ENCODE data around the gene FGFR3.

Gene FGFR3

DNA sequence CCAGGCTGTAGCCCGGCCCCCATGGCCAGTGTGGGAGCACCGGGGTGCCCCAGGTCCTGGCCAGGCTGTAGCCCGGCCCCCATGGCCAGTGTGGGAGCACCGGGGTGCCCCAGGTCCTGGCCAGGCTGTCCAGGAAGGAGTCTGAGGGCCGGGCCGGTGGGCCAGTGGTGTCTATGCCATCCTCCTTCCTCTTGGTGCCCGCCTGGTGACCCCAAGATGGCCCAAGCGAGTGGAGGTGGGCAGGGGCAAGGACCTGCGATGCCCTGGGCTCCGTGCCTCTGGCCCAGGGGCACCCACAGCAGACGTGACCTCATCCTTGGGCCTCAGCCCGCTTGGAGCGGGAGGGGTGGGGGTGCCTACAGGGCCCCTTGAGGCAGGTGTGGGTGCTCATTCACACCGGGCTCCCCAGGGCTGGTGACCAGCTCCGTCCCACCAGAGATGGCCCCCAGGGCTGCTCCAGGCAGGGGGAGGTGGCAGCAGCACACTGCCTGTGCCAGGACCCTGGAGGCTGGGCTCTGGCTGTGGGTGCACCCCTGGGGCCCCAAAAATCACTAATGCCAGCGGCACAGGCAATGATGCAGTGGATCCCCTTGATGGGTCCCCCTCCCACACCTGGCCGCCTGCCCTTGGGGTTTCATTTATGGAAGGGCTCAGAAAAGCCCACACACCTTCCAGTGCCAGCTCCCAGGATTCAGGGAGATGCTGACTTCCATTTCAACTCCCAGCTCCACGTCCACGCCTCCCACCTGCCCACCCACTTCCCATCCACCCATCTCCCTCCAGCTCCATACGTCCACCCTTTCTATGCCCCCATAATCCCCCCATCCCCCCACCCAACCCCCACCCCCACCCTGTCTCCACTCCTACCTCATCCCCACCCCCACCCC lies 36.0 kb upstream of the FGFR3 start:
- DNase-seq: no peak

DNA sequence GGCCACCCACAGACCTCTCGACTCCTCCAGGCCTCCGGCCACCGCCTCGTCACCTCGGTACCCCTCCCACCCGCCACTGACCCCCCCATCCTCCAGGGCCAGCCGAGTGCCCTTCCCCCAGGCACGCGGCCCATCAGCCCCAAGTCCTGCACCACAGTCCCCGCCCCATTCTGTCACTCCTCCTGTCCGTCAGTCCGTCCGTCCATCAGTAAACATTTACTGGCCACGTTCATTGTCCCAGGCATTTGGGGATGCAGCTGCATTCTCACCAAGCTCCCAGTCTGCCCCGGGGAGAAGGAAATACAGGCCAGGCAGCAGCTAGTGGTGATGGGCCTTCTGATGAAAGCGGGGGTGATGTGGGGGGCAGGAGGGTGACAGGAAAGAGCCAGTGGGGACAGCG lies 35.3 kb upstream of the FGFR3 start:
- no peak for DNase-seq

DNA sequence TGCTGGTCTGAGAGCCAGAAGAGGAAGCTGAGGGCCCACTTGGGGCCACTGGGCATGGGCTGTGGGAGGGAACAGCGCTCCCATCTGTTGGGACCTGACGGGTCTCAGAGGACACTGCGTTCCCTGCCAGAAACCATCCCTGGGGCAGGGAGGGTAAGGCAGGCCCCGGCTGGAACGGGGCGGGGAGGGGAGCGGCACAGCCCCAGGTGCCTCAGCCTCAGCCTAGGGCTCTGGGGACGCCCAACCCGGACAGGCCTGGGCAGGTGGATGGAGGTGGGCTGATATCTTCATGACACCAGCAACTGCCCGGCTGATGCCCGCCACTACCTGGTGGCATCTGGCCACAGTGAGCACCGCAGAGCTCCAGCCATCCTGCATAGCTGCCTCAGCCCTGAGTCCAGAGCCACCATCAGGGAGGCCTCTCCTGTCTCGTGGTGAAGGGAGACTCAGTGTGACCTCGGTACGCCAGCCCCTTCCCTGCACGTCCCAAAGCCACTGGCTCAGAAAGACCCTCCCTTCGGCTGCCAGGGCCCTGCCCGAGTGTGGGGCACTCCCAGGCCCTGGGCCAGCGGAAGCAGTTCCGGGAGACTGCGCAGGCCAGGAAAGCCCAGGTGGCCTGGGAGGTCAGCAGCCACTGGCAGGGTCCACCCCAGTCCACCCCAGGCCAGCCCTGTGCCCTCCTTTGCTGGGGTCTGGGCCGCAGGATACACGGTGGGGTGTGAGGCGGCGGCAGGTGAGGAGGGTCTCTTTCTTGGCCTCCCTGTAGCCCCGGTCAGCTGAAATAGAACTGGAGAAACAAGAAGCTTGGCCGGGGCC lies 34.6 kb upstream of the FGFR3 start:
- DNase-seq: no peak

DNA sequence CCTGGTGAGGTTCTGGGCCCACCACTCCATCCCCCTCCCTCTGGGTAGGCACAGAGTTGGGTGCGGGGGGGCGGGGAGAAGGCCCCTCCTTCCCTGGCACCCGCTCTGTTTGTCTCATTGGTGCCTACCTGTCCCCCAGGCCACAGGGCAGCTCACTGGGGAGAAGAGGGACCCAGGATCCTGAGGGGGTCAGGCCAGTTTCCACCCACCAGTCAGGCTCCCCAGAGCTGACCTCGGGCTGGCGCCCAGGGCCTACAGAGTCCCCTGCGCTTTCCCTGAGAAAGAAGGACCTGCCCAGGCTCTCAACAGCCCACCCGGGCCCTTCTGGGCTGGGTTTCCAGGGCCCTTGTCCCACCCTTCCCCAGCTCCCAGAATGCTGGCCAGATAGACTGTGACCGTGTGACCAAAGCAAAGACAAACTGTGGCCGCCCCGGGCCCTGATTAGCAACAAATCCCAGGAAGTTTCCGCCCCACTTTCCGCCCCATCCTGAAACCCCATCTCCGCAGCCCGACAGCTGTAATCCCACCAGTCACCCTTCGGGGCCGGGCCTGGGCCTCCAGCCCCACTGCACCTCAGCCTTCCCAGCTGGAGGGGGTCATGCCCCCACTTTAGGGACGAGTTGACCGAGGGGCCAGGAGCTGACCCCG lies 33.8 kb upstream of the FGFR3 start:
- DNase-seq: no peak

DNA sequence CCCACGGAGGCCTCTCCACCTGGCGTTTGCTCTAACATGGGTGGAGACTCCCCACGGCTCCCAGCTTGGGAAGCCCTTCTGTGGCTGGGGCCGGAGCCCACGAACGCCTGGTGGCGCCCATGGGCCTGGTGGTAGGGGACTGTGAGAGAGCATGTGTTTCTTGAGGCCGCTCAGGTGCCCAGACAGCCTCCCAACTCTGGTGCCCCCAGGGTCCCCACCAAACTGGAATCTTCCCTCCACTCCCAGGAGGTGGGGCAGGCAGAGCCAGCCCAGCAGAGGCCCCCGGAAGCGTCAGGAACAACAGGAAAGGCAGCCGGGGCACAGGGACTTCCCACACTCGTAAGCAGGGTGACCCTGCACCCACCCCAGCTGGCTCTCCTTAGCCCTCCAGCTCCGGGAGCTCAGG lies 33.3 kb upstream of the FGFR3 start:
- no peak for DNase-seq

DNA sequence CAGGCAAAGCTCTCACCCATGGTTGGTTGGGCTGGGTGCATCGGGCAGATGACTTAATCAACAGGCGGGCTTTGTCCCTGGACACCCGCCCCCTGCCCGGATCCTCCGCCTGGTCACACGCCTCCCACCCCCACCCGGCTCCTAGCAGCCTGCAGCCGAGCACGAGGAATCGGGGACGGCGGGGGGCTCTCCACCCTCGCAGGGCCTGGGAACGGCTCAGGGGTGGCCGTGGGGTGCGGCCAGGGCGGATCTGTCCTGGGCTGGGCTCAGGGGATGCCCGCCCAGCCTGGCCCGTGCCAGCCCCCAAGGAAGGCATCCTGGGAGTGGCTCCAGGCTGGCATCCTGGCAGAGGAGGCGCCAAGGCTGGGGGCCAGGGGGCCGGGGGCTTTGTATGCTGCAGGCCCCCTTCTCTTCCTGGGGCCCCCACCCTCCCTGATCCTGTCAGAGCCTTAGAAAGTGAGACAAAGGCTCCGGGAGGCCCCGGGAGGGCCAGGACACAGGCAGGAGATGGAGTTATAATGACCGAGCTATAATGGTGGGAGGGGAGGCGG lies 32.5 kb upstream of the FGFR3 start:
- DNase-seq: no peak

DNA sequence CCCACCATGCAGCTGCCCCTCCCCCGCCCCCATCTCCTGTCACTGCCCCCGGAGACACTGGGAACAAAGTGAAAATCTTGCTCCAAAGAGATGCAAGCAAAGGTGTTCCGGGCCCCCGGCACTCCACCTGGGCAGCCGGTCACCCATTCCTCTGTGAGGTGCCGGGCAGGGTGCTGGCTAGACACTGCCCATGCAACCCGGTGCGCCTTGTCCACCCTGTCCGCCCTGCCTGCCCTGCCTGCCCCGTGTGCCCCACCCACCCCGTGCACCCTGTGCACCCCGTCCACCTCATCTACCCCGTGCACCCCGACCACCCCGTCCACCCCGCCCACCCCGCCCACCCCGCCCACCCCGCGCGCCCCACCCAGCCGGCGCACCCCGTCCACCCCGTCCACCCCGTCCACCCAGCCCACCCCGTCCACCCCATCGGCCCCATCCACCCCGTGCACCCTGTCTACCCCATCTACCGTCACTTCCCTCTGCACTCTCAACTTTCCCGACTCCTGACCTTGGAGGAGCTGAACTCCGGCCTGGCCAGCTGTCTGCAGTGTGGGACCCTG lies 31.9 kb upstream of the FGFR3 start:
- no peak for DNase-seq

DNA sequence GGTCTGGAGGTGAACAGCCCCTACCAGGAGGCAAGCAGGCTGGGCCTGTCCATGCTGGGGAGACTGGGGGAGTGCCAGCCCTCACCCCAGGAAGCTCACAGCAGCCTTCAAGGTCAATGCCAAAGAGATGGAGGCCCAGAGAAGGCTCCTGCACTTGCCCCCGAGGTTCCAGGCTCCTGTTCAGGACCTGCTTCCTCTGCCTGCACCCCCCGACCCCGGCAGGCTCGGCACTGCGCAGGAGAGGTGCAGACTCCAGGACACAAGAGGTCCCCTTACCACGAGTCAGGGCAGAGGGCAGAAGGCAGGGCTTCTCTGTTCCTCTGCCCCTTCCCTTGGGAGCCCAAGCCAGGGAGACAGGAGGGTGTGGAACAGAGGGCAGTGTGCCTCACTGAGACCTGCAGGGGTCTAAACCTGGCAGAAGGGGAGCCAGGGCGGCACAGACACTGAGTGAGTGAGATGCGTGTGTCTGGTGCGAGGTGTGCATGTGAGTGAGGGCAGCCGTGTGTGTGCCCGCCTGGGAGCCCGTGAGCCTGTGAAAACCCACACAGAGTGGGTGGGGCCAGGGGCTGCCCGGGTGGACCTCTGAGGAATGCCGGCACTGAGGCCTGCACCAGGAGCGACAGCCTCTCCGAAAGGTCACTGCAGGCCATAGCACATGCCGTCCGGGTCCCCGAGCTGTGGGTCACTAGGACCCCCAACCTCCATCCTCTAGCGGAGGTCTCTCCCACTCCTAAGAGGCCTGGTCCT lies 30.7 kb upstream of the FGFR3 start:
- no peak for DNase-seq

DNA sequence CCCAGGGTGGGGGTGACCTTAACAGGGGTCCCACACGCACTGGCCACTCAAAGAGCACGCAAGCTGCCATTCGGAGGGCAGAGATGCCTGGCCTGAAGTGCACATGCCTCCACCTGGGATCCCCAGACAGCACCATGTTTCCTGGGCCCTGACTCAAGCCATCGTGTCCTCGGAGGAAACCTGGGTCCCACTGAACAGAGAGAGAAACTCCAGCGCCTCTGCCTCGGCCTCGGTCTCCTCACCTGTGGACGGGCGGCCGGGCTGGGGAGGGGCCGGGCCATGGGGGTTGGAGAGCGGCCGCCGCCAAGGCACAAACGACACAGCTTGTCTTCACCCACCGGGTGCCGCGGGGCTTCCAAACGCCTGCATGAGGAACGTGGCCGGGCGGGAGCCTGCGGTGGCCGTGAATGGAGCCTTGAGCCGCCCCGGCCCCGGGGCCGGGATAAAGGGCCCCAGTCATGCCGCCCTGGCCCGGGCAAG lies 30.0 kb upstream of the FGFR3 start:
- DNase-seq: no peak

DNA sequence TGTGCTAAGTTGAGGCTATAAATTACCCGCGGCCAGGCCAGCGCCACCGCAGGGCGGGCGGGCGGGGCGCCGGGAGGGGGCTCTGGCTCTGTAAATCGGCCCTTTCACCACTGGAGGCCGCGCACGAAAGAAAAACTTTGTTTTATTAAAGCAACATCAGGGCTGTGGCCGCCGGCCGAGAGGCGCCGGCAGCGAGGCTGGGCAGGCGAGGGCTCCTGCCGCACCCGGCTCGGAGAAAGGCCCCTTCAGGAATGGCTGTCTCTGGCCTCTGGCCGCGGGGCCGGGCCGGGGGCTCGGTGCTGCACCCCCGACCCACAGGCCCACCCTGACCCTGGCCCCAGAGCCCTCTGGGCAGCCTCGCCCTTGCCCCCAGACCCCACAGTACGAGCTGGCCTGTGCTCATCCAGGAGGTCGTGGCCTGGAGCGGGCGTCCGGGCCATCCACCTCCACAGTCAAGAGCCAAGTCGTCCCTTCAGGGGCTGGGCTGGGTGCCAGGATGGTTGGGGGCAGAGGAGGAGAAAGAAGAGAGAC lies 29.5 kb upstream of the FGFR3 start:
- DNase-seq: no peak

DNA sequence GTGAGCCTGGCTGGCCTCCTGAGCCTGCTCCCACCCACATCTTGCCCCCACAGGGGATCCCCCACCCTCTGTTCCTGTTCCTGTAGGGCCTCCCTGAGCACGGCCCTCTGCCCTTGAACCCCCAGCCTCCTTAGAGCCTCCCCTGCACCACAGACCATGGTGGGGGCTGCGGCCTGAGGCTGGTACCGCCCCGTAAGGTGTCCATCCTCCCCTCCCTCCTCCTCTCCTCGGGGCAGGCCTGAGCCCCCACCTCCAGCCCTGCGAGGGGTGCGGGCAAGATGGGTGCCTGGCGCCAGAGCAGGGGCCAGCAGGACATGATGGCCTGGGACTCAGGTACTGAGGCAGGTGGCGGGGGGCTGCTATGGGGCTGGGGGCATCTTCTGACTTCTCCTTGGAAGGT lies 28.4 kb upstream of the FGFR3 start:
- no peak for DNase-seq

DNA sequence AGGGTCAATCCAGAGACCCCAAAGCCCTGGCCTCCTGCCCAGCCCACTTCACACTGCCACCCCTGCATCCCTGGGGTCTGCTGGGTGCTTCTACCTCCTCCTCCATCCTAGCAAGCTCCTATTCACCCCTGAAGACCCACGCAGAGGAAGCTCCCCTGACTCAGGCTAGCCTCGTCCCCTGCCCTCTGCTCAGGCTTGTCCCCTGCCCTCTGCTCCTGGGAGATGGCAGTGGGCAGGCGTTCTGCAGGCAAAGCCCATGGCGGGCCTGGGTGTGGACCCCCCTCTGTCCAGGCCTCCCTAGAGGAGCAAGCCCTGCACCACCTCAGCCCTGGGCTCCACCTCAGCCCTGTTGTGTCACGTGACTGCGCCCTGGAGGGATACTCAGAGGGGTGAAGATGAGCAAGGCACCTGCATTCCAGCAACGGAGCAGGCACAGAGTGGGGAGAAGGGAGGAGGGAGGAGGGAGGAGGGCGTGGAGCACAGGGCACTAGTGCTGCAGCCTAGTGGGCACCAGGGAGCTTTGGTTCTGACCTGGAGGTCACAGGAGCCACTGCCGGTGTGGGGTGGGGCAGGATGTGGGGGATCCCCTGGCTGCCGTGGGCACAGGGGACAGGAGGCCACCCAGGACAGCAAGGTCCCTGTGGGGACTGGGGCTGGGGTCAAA lies 27.6 kb upstream of the FGFR3 start:
- DNase-seq: no peak

DNA sequence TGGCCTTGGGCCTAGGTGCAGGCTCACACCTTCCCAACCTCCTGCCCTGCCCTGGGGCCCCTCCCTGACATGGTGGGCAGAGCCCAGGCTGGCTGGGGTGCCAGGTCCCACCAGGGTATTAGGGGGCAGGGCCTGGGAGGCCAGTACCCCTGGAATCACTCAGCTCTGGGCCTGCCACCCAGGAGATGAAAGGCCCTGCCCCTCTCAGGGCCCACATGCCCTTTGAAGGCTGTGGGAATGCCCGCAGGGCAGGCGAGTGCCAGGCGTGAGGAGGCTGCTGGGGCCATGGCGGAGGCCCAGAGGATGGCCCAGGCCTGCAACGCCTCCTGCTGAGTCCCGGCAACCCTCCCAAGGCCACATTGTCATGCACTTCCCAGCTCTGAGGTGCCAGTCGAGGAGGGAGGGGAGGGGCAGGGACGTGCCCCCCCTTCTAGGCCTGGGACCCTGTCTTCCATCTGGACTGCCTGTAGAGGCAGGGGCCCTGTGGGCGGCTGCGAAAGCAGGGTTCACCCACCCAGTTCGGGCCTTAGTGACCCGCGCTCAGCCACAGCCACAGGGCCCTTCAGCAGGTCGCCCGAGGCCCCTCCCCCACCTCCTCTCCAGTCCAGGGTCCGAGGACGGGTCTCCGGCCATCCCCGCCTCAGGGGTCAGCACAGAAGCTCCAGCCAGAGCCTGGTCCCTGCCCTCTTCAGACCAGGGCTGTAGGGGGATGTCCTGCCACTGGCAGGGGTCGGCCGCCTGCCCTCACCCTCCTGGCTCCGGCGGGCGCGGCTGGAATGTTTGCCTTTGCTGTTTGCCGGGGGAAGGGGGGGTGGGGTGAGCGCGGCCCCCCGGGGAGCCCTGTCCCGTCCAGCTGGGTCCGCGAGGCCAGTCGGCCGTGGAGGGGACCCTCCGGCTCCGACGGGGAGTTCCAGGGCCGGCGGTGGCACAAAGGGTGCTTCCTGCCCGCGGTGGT lies 26.7 kb upstream of the FGFR3 start:
- no peak for DNase-seq

DNA sequence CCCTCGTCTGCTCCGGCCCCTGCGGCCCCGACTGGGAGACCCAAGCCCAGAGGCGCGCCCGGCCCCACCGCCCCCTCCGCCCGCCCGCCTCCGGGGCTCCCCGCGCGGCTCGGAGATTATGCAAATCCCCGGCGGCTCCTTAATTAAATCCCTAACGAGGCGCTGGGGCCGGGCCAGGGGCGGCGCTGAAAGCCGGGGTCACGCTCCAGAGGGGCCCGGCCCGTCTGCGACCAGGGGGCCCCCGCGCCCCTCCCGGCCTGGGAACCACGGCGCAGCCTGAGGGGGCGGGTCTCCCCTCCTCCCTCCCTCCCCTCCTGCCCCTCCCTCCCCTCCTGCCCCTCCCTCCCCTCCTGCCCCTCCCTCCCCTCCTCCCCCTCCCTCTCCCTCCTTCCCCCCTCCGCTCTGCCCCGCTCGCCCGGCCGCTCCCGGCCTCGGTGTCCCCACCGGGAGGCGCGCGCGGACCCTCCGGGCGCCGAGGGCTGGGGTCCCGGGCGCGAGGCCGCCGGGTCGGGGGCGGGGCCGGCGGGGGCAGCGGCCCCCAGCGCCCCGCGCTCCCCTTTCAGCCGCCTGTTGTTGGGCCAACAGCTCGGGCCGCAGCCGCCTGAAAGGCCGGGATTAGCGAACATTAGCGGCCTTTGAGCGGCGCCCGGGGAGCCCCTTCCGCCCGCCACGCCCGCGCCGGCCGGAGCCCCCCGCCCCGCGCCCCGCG lies 25.9 kb upstream of the FGFR3 start:
- no peak for DNase-seq

DNA sequence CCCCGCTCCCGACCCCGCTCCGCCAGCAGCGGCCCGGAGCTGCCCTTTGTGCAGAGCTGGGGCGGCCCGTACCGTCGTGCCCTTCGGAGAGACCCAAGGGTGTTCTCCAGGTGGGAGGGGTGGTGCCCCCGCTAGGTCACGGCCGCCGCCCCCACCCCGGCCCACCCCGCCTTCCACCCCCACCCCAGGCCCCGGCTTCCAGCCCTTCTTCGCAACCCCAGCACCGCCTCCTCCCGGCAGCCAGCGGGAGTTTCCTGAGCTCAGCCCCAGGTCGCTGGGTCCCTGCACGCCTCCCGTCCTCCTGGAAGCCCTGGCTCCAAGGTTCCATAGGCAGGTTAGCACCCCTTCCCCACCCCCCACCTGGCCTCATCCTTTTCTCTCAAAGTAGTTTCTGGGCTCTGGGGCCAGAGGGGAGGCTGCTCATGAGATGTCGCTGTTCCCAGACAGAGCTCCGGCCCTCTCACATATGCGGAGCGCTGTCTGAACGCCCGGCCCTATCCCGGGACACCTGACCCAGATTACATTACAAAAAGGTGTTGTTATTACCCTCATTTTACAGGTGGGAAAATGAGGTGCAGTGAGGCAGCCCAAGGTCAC lies 25.2 kb upstream of the FGFR3 start:
- DNase-seq: peak; percentile 27

DNA sequence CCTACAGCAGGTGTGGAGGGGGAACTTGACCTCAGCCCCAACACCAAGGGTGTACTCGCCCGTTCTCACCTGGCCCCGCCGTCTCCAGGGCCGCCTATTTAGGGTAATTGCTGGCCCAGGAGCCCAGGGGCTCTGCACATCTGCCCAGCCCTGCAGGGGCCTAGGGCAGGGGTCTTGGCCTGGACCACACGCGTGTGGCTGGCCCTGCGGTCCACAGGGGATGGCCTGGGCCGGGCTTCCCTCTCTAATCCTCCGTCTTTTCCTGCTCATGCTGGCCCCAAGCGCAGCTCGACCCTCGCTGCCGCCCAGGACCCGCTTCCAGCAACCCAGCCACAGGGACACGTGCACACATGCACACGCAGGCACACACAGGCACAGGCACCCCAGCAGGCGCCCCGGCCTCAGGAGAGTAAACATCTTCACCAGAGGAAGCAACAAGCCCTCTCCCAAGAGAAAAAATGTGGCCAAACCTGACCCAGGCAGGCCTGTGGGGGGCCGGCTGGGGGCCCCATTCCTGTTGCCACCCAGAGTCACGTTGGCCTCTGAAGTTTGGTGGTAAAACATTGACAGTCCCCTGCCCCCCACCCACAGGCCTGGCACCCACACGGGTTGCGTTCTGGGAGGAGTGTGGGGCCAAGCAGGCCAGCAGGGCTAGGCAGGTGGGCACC lies 24.6 kb upstream of the FGFR3 start:
- no peak for DNase-seq

DNA sequence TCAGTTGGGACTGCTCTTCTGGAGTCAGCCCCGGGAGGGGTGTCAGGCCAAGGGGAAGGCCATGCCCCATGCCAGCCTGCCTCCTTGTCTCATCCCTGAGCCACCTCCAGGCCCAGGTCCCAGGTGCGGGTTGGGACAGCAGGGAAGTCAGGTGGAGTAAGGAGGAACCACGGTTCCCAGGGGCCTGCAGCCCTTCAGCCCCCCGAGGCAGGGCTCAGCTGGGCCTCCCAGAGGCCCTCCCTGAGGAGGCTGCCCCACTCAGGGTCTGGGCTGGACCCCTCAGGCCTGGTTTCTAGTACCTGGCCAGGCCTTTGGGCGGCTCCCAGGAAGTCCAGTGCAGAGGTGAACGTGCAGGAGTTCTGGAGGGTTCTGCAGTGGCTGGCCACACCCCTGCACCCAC lies 23.4 kb upstream of the FGFR3 start:
- no peak for DNase-seq

DNA sequence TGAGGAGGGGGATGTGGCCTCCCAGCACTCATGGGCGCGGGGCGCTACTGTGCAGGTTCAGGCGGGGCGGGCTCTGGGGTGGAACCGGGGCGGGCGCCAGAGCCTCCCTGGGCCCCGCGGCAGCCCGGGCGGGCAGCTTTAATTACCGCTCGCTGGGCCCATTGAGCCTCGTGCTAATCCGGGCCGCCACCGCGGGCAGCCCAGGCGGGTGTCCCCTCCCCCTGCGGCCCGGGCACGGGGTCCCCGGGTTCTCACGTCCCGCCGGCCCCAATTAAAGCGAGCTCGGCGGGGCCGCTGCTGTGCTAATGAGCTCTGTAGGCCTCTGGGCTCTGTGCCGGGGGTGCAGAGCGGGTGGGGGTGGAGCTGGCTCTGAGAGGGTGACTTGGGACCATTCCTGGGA lies 22.8 kb upstream of the FGFR3 start:
- DNase-seq: no peak
